ENCODE results near the gene UBASH3A.

GRCh38 chr21:42475526-42476387 is 72.1 kb downstream of the UBASH3A start:
- TF ChIP-seq CTCF (IDR thresholded peaks at IDR 0.05) (no peak), EZH2 (IDR thresholded peaks at IDR 0.05; ENCODE audit: borderline replicate concordance, insufficient read depth, low read depth, low read length, poor library complexity, severe bottlenecking) (no peak)

Measured in B cell (primary cell).